Measurements from ENCODE around the gene SRP54.
"Not testable (repeated sequence)": the region's sequence is repeated elsewhere in the genome, so short reads cannot be mapped to it uniquely, and the experiment has no call there.

SRP54 gene

DNA sequence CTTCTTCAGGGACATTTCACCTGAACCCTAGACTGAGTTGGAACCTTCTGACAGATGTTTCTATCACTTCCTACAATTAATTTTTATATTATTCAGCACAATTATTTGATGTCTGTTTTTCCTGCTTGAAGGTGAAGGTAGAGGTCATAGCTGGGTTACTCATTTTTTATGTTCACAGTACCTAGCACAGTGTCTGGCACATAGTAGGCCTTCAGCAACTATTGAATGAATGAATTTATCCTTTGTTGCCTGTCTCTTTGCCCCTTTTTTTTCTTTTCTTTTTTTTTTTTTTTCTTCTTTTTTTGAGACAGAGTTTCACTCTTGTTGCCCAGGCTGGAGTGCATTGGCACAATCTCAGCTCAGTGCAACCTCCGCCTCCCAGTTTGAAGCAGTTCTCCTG, 33.8 kb downstream of the SRP54 start:
- peaks cover 33% of the 10 kb centered on the region for H3K36me3 Mint-ChIP-seq
- no peak overlapping the region for H3K27ac Mint-ChIP-seq
- no peaks in the 10 kb centered on the region for H3K27me3 Mint-ChIP-seq
- no peaks in the 10 kb centered on the region for H3K9me3 Mint-ChIP-seq
- no peak overlapping the region for H3K4me3 Mint-ChIP-seq
- no peaks in the 10 kb centered on the region for H3K4me1 Mint-ChIP-seq

DNA sequence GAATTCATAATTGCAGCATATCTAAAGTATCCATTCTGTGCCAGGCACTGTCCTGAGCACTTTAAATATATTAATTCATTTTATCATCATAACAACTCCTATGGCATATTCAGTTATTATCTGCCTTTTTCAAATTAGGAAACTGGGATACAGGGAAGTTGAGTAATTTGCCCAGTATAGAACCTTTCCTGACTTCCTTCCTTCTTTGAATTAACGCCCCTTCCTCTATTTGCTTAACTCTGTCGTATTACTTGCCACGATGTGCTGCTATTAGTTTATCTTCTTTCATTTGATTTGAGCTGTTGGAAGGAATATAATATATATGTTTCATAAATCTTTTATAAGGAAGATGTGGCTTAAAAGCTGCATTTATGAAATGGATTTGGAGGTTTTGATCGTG, 37.9 kb downstream of the SRP54 start:
- H3K4me3 Mint-ChIP-seq, result no peak overlapping the region
- no peaks in the 10 kb centered on the region for H3K9me3 Mint-ChIP-seq
- H3K27ac Mint-ChIP-seq, result no peak overlapping the region
- no peaks in the 10 kb centered on the region for H3K27me3 Mint-ChIP-seq
- H3K36me3 Mint-ChIP-seq, result peaks cover 30% of the 10 kb centered on the region
- H3K4me1 Mint-ChIP-seq, result no peaks in the 10 kb centered on the region

DNA sequence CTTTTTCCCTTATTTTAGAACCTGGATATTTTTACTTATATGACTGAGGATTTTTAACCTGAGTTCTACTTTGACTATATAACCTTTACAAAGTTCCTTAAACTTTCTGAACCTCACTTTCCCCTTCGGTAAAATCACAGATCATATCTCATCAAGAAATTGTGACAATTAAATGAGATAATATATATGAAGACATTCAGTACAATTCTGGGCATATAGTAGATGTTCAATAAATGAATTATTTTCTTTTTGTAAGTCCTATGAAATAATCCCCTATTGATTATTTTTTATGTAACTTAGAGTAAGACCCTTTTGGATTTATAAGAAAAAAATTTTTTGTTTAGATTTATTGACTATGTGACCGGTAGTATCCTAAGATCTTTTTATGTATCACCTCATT, 45.6 kb downstream of the SRP54 start:
- Mint-ChIP-seq H3K4me1 (no peaks in the 10 kb centered on the region), H3K4me3 (no peak overlapping the region), H3K9me3 (peaks cover 1% of the 10 kb centered on the region), H3K27me3 (no peaks in the 10 kb centered on the region), H3K27ac (no peak overlapping the region), H3K36me3 (peaks cover 20% of the 10 kb centered on the region)

DNA sequence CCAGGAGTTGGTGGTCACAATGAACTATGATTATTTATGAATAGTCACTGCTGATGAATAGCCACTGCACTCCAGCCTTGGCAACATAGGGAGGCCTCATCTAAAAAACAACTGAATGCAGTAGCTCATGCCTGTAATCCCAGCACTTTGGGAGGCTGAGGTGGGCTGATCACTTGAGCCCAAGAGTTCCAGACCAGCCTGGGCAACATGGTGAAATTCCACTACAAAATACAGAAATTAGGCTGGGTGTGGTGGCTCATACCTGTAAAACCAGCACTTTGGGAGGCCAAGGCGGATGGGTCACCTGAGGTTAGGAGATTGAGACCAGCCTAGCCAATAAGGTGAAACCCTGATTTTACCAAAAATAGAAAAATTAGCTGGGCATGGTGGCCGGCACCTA, 49.8 kb downstream of the SRP54 start:
- peaks cover 26% of the 10 kb centered on the region for H3K36me3 Mint-ChIP-seq
- H3K27me3 Mint-ChIP-seq, result no peaks in the 10 kb centered on the region
- no peak overlapping the region for H3K4me3 Mint-ChIP-seq
- peaks cover 12% of the 10 kb centered on the region for H3K9me3 Mint-ChIP-seq
- no peak overlapping the region for H3K27ac Mint-ChIP-seq
- no peaks in the 10 kb centered on the region for H3K4me1 Mint-ChIP-seq

DNA sequence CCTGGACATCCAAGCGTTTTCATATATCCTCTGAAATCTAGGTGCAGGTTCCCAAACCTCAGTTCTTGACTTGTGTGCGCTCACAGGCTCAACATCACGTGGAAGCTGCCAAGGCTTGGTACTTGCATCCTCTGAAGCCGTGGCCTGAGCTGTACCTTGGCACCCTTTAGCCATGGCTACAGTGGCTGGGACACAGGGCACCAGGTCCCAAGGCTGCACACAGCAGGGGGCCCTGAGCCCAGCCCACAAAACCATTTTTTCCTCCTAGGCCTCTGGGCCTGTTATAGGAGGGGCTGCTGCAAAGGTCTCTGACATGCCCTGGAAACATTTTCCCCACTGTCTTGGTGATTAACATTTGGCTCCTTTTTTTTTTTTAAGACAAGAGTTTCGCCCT, 51.6 kb downstream of the SRP54 start:
- H3K4me3 Mint-ChIP-seq, result no peak overlapping the region
- no peaks in the 10 kb centered on the region for H3K27me3 Mint-ChIP-seq
- no peak overlapping the region for H3K27ac Mint-ChIP-seq
- H3K36me3 Mint-ChIP-seq, result peaks cover 16% of the 10 kb centered on the region
- peaks cover 12% of the 10 kb centered on the region for H3K9me3 Mint-ChIP-seq
- H3K4me1 Mint-ChIP-seq, result no peaks in the 10 kb centered on the region

DNA sequence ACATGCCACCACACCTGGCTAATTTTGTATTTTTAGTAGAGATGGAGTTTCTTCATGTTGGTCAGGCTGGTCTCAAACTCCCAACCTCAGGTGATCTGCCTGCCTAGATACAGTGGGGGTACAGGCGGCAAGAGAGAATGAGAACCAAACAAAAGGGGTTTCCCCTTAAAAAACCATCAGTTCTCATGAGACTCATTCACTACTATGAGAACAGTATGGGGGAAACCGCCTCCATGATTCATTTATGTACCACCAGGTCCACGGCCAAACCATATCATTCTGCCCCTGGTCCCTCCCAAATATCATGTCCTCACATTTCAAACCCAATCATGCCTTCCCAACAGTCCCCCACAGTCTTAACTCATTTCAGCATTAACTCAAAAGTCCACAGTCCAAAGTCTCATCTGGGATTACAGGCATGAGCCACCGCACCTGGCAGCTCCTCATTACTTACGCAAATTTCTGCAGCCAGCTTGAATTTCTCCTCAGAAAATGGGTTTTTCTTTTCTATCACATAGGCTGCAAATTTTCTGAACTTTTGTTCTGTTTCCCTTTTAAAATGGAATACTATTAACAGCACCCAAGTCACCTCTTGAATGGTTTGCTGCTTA, 52.3 kb downstream of the SRP54 start:
- Mint-ChIP-seq H3K36me3 (peaks cover 16% of the 10 kb centered on the region), H3K9me3 (peaks cover 12% of the 10 kb centered on the region)
- not testable (repeated sequence) for H3K27me3 Mint-ChIP-seq, H3K4me1 Mint-ChIP-seq, H3K27ac Mint-ChIP-seq, H3K4me3 Mint-ChIP-seq

DNA sequence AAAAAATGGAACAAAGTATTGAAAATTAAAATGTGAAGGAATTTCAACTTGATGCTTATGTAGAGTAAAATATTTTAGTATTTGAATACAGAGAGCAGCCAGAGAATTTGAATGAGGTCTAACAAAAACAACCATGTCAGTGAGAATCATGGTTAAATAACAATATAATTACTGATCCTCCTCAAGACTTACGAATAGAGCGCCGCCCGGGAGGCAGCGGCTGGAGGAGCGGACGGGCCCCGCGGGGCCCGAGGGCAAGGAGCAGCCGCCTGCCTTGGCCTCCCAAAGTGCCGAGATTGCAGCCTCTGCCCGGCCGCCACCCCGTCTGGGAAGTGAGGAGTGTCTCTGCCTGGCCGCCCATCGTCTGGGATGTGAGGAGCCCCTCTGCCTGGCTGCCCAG, 55.5 kb downstream of the SRP54 start:
- H3K27me3 Mint-ChIP-seq, H3K27ac Mint-ChIP-seq, H3K4me3 Mint-ChIP-seq, H3K4me1 Mint-ChIP-seq: not testable (repeated sequence)
- peaks cover 12% of the 10 kb centered on the region for H3K9me3 Mint-ChIP-seq
- peaks cover 13% of the 10 kb centered on the region for H3K36me3 Mint-ChIP-seq

DNA sequence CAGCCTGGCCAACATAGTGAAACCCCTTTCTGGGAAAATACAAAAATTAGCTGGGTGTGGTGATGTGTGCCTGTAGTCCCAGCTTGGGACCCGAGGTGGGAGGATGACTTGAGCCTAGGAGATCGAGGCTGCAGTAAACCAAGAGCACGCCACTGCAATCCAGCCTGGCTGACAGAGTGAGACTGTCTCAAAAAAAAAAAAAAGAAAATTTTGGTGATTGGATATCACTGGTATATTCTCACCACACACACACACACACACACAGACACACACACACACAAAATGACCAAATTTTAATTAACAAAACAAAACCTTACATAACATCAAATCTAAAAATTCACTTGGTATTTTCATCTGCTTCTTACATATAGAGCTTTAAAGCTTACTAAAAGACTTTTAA, 59.8 kb downstream of the SRP54 start:
- no peaks in the 10 kb centered on the region for H3K27me3 Mint-ChIP-seq
- no peaks in the 10 kb centered on the region for H3K9me3 Mint-ChIP-seq
- H3K4me3 Mint-ChIP-seq, result no peak overlapping the region
- H3K36me3 Mint-ChIP-seq, result no peaks in the 10 kb centered on the region
- H3K4me1 Mint-ChIP-seq, result peaks cover 20% of the 10 kb centered on the region
- peak overlapping the region; percentile 31 for H3K27ac Mint-ChIP-seq

DNA sequence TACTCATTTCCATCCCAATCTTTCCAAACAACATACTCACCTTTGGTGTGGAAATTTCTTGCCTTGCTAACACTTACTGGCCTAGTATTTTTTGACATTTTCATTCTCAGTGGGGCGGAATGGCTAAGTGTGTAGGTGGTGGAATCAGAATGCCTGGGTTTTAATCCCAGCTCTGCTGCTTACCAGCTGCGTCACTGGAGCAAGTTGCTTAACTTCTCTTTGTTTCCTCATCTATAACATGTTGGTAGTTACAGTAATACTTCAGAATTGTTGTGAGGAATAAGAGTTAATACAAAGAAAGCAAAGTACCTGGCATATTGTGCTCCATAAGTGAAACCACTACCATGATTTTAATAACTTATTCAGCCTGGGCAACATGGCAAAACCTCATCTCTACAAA, 60.3 kb downstream of the SRP54 start:
- peaks cover 24% of the 10 kb centered on the region for H3K4me1 Mint-ChIP-seq
- peak overlapping the region; percentile 31 for H3K27ac Mint-ChIP-seq
- H3K27me3 Mint-ChIP-seq, result no peaks in the 10 kb centered on the region
- H3K9me3 Mint-ChIP-seq, result no peaks in the 10 kb centered on the region
- no peak overlapping the region for H3K4me3 Mint-ChIP-seq
- H3K36me3 Mint-ChIP-seq, result peaks cover under 1% of the 10 kb centered on the region

DNA sequence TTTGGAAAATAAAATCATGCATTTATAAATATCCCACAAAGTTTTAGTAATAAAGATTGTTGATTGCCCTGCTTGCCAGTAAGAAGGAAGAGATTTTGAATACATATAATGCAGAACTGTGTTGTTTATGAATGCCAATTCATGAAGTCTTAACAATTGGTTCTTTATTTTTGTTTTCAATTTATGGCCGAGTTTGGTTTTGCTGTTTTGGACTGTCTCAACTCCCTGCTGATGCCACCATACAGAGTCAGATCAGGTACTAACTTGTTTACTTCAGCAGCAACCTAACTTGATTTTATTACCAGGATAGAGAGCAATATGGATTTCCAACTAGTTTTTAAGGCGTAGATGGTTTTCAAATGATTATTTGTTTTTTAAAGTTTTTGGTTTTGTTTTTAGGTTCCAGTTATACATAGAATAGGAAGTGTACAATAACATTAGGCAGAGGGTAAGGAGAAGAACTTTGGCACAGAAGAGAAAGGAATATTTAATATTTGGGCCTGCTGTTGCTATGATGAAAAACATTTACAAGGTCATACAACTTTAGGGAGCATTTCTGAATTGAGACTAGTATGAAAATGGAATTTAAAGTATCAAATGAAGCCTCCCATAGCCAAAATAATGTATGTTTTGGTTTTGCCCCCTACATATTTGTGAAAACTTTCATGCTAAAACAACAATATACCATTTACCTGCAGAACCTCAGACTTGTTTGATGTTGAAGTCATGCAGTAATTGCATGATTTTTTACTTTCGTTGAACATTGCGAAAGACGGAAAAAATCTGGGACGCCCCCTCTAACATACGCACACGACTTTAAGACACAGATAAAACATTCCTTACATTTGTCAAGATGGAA, 62.4 kb downstream of the SRP54 start:
- peak overlapping the region; percentile 98 for H3K27ac Mint-ChIP-seq
- H3K27me3 Mint-ChIP-seq, result no peaks in the 10 kb centered on the region
- H3K4me1 Mint-ChIP-seq, result peaks cover 27% of the 10 kb centered on the region
- H3K9me3 Mint-ChIP-seq, result no peaks in the 10 kb centered on the region
- peaks cover 3% of the 10 kb centered on the region for H3K36me3 Mint-ChIP-seq
- peak overlapping the region; percentile 96 for H3K4me3 Mint-ChIP-seq

DNA sequence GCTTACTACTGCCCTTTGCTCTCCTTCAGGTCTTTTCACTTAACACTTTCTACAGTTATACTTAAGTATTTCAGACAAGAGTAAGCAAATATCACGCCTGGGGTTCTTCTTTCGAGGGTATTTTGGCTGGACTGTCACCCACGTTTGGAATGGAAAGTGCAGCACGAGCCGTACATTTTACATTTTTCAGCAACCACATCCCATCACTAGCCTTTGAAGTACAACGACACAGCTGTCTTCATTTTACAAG, 62.9 kb downstream of the SRP54 start:
- H3K27ac Mint-ChIP-seq, result peak overlapping the region; percentile 98
- peaks cover 27% of the 10 kb centered on the region for H3K4me1 Mint-ChIP-seq
- H3K27me3 Mint-ChIP-seq, result no peaks in the 10 kb centered on the region
- H3K4me3 Mint-ChIP-seq, result peak overlapping the region; percentile 96
- H3K9me3 Mint-ChIP-seq, result no peaks in the 10 kb centered on the region
- peaks cover 3% of the 10 kb centered on the region for H3K36me3 Mint-ChIP-seq

DNA sequence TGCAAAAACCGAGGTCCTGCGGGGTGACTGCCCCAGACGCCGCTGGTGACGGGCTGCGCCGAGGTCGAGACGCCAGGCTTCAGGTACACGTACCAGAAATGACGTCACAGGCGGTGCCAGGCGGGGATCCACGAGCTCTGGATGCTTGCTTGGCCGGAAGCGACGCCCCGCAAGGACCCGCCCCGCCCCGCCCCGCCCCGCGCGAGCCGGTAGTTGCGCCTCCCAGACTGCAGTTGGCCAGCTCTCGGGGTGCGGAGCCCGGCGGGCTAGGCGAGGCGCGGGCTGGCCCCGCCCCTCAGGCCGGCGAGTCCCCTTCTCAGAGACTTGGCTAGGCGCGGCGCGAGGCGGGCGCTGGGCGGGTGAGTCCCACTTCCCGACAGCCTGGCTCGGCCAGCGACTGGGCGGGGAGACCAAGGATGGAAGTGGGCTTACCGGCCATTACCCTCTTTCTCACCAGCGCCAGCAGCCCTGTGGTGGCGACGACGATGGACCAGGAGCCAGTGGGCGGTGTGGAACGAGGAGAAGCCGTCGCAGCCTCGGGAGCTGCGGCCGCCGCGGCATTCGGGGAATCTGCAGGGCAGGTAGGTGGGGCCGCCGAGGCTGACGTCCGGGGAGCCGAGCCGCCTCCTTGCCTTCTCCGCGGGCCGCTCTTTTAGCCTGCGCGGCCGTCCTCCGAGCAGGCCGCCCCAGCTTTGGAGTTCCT, 63.4 kb downstream of the SRP54 start, which contains the start of gene FAM177A1:
Gene FAM177A1 (plus strand): TSS at position 225 of the 703 bp plus-strand sequence. CDS start 192 bp downstream, at position 417.
- H3K4me3 Mint-ChIP-seq, result peak within 1 kb of the TSS; percentile 96
- no peaks in the 10 kb centered on the region for H3K9me3 Mint-ChIP-seq
- H3K4me1 Mint-ChIP-seq, result peaks cover 27% of the 10 kb centered on the region
- peak within 1 kb of the TSS; percentile 98 for H3K27ac Mint-ChIP-seq
- H3K27me3 Mint-ChIP-seq, result no peaks in the 10 kb centered on the region
- H3K36me3 Mint-ChIP-seq, result peaks cover 3% of the 10 kb centered on the region

DNA sequence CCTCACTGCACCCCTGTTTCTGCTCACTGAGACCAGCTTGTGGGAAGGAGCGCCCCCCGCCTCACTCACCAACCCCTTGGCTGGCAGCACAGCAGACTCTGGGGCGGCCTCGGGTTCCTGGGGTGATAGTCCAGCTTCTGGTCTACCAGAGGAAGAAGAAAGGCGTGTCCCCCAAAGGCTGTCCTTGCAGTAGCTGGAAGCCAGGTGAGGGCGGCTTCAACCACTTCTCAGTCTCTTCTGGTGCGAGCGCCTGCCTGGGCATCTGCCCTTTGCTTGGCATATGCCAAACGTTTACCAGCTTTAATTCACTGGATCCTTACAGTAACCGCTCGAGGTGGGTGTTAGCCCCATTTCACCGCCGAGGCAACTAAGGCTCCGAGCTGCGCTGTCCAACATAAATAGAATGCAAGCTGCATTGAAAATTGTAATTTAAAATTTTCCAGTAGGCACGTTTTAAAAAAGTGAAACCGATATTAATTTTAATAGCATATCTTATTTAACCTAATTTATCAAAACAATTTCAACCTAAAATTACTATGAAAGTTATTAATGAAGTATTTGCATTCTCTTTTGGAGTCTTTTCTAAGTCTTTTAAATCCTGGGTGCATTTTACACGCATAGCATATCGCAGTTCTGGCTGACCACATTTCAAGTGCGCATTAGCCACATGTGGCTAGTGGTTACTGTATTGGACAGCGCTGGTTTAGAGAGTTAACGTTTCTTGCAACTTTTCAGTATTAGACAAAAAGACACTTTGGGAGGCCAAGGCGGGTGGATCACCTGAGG, 64.2 kb downstream of the SRP54 start:
- H3K4me3 Mint-ChIP-seq, result peak overlapping the region; percentile 96
- H3K27me3 Mint-ChIP-seq, result no peaks in the 10 kb centered on the region

DNA sequence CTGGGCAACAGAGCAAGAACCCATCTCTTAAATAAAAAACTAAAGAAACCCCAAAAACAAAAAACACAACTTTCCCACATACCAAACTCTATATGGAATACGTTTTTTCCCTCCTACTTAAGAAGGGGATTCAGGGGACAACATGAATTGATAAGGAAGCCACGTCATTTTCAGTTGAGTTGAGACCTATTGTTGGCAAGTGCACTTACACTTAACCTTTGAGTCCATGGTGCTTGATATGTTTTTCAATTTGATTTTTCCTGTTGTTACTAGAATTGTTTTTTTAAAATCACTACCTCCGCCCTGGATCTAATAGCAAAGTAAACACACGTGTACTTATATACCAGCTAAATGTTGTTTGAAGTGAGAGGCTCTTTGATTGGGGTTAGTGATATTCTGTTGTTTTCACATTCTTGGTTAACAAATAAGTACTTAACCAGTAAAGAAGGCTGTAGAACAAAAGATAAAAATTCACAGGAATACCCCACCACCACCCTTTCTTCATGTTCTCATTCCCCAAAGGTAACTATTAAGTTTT, 65.3 kb downstream of the SRP54 start:
- no peaks in the 10 kb centered on the region for H3K9me3 Mint-ChIP-seq
- H3K36me3 Mint-ChIP-seq, result peaks cover 3% of the 10 kb centered on the region
- peak overlapping the region; percentile 36 for H3K27ac Mint-ChIP-seq

More for the DNA sequence above, 64.2 kb downstream of the SRP54 start:
- peaks cover 3% of the 10 kb centered on the region for H3K36me3 Mint-ChIP-seq
- no peaks in the 10 kb centered on the region for H3K9me3 Mint-ChIP-seq
- peaks cover 27% of the 10 kb centered on the region for H3K4me1 Mint-ChIP-seq
- H3K27ac Mint-ChIP-seq, result peak overlapping the region; percentile 89

DNA sequence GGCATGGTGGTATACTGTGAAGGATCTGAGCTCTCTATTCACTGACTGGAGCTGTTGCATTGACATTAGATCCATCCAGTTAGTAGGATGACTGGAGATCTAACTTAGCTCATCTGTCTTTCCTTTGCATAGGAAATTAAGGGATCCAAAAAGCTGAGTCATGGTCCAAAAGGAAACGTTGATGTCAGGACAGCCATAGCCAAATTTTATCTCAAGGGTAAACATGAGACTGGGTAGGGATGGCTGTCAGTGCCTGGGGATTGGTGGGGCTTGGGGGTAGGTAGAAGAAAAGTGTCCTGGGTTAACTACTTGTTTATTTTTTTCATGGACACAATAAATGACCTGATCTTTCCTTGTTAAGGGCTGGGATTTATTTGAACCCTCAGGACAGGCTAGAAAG, 67.9 kb downstream of the SRP54 start:
- peak overlapping the region; percentile 23 for H3K27ac Mint-ChIP-seq
- no peaks in the 10 kb centered on the region for H3K9me3 Mint-ChIP-seq
- no peak overlapping the region for H3K4me3 Mint-ChIP-seq
- H3K4me1 Mint-ChIP-seq, result peaks cover 18% of the 10 kb centered on the region
- no peaks in the 10 kb centered on the region for H3K27me3 Mint-ChIP-seq
- H3K36me3 Mint-ChIP-seq, result peaks cover 5% of the 10 kb centered on the region

More for the DNA sequence above, 65.3 kb downstream of the SRP54 start:
- Mint-ChIP-seq H3K4me3 (peak overlapping the region; percentile 96), H3K27me3 (no peaks in the 10 kb centered on the region), H3K4me1 (peaks cover 27% of the 10 kb centered on the region)

All from activated naive CD4-positive, alpha-beta T cell treated with anti-CD3 and anti-CD28 coated beads, Interleukin-2, amount 50 U/mL, for 24 hours (primary cell).